IMR-90 (cell line): Measurements from ENCODE around the gene APOL2. TPM values are rescaled to one million over a fixed set of nuclear protein-coding genes. Genes with fewer than 3 reads are reported as not detected.

ENCODE experiments used
- ATAC-seq: fragments of 200-7000 bp; cut with Tn5 transposase; 2 replicates; pipeline ENCODE4 v1.9.1; 2020; ENCODE audit warnings: low read depth, mild to moderate bottlenecking, moderate library complexity
- BruUV-seq: library from RNA; stranded (reverse); fragments of 400-500 nt; replicated peaks from 2 replicates; lab custom pipeline; 2021; lab: Mats Ljungman, UMichigan
- CTCF ChIA-PET: fragments of 300-600 bp; formaldehyde crosslinking; extraction: SDS; loops from one replicate; lab custom pipeline; 2021; ENCODE audit warnings: antibody characterized with exemption; lab: Yijun Ruan, JAX
- POLR2A ChIA-PET: fragments of 300-600 bp; sonication (Branson Sonifier 250); formaldehyde crosslinking; loops from one replicate; lab custom pipeline; 2022; ENCODE audit warnings: antibody characterized with exemption; ENCODE audit not compliant: unreplicated experiment; lab: Charles Lee
- DNase-seq: peaks from one replicate; pipeline ENCODE4 v3.0.0; 2013
- H2AFZ ChIP-seq: replicated peaks from 2 replicates; pipeline ENCODE3; 2013; ENCODE audit warnings: low read length, mild to moderate bottlenecking; ENCODE audit not compliant: poor library complexity
- H2AK5ac ChIP-seq: 2 replicates; pipeline ENCODE4 v1.6.1; 2013; ENCODE audit warnings: low read depth, low read length, inconsistent platforms
- H2AK9ac ChIP-seq: replicated peaks from 2 replicates; pipeline ENCODE3; 2013; ENCODE audit warnings: mild to moderate bottlenecking, low read depth, low read length, moderate library complexity; ENCODE audit not compliant: poor library complexity
- H2BK120ac ChIP-seq: 2 replicates; pipeline ENCODE4 v1.6.1; 2013; ENCODE audit warnings: low read depth, low read length, inconsistent platforms
- H2BK15ac ChIP-seq: 3 replicates; pipeline ENCODE4 v1.6.1; 2013; ENCODE audit warnings: low read depth, low read length, inconsistent platforms
- H2BK20ac ChIP-seq: 2 replicates; pipeline ENCODE4 v1.6.1; 2013; ENCODE audit warnings: low read depth, mild to moderate bottlenecking, inconsistent platforms, low read length, moderate library complexity
- H2BK5ac ChIP-seq: 2 replicates; pipeline ENCODE4 v1.6.1; 2013; ENCODE audit warnings: mild to moderate bottlenecking, low read depth, low read length, inconsistent platforms; ENCODE audit not compliant: poor library complexity, severe bottlenecking
- H3K14ac ChIP-seq: replicated peaks from 2 replicates; pipeline ENCODE4 v1.6.1; 2013; ENCODE audit warnings: low read depth, low read length, inconsistent platforms
- H3K18ac ChIP-seq: 2 replicates; pipeline ENCODE4 v1.6.1; 2013; ENCODE audit warnings: low read depth, low read length, control low read depth
- H3K23ac ChIP-seq: 2 replicates; pipeline ENCODE4 v1.6.1; 2013; ENCODE audit warnings: low read depth, low read length, inconsistent platforms
- H3K27ac ChIP-seq: 2 replicates; pipeline ENCODE4 v1.5.1; 2013; ENCODE audit warnings: mild to moderate bottlenecking, control low read depth, low read length; ENCODE audit not compliant: insufficient read depth
- H3K27me3 ChIP-seq: 2 replicates; pipeline ENCODE4 v1.6.1; 2013; ENCODE audit warnings: low read length; ENCODE audit not compliant: control insufficient read depth, insufficient read depth
- H3K36me3 ChIP-seq: 2 replicates; pipeline ENCODE4 v1.6.1; 2013; ENCODE audit warnings: low read length, mixed read lengths; ENCODE audit not compliant: control insufficient read depth, insufficient read depth
- H3K4ac ChIP-seq: 2 replicates; pipeline ENCODE4 v1.6.1; 2013; ENCODE audit warnings: low read depth, low read length, inconsistent platforms
- H3K4me1 ChIP-seq: 2 replicates; pipeline ENCODE4 v1.6.1; 2013; ENCODE audit warnings: low read length, mixed read lengths; ENCODE audit not compliant: control insufficient read depth, insufficient read depth
- H3K4me2 ChIP-seq: 2 replicates; pipeline ENCODE4 v1.6.1; 2013; ENCODE audit warnings: low read depth, mild to moderate bottlenecking, control low read depth, low read length, moderate library complexity
- H3K4me3 ChIP-seq: 2 replicates; pipeline ENCODE4 v1.5.1; 2013; ENCODE audit warnings: low read depth, mild to moderate bottlenecking, control low read depth, low read length, moderate library complexity; ENCODE audit not compliant: insufficient read depth
- H3K56ac ChIP-seq: 2 replicates; pipeline ENCODE4 v1.6.1; 2013; ENCODE audit warnings: low read length, inconsistent platforms; ENCODE audit not compliant: insufficient read depth; ENCODE audit errors: extremely low read depth
- H3K79me1 ChIP-seq, 2 experiments: 2 replicates each; pipeline ENCODE4 v1.6.1; 2013; ENCODE audit warnings: low read length in 2 of 2, inconsistent platforms in 1 of 2, low read depth in 1 of 2
- H3K9ac ChIP-seq: 2 replicates; pipeline ENCODE4 v1.6.1; 2013; ENCODE audit warnings: low read depth, low read length, control low read depth
- H3K9me1 ChIP-seq: 2 replicates; pipeline ENCODE4 v1.6.1; 2013; ENCODE audit warnings: low read length, inconsistent platforms; ENCODE audit not compliant: insufficient read depth
- H3K9me3 ChIP-seq: 2 replicates; pipeline ENCODE4 v1.6.1; 2013; ENCODE audit warnings: low read length; ENCODE audit not compliant: control insufficient read depth, insufficient read depth
- H4K20me1 ChIP-seq: 2 replicates; pipeline ENCODE4 v1.6.1; 2013; ENCODE audit warnings: low read length, inconsistent platforms; ENCODE audit not compliant: insufficient read depth
- H4K5ac ChIP-seq: 2 replicates; pipeline ENCODE4 v1.6.1; 2013; ENCODE audit warnings: mild to moderate bottlenecking, low read depth, low read length, control low read depth
- H4K8ac ChIP-seq, 2 experiments: 2 replicates each; pipeline ENCODE4 v1.6.1; 2013; ENCODE audit warnings: low read depth in 2 of 2, low read length in 2 of 2, control low read depth in 1 of 2, inconsistent platforms in 1 of 2
- H4K91ac ChIP-seq: 2 replicates; pipeline ENCODE4 v1.6.1; 2013; ENCODE audit warnings: low read depth, low read length, inconsistent platforms; ENCODE audit not compliant: insufficient read depth
- BHLHE40 ChIP-seq: fragments of 150-350 bp; IDR thresholded peaks from 2 replicates; pipeline ENCODE4 v1.6.1; 2016; ENCODE audit warnings: mild to moderate bottlenecking, low read depth, low read length
- MAFK ChIP-seq: IDR thresholded peaks from 2 replicates; pipeline ENCODE4 v1.6.1; 2012; ENCODE audit warnings: low read depth, low read length, improper control_type of control experiment
- NFE2L2 ChIP-seq: fragments of 150-350 bp; IDR thresholded peaks from 2 replicates; pipeline ENCODE4 v1.6.1; 2016; ENCODE audit warnings: low read depth, mild to moderate bottlenecking, low read length
- RAD21 ChIP-seq: IDR thresholded peaks from 2 replicates; pipeline ENCODE4 v1.6.1; 2012; ENCODE audit warnings: low read length, improper control_type of control experiment
- RCOR1 ChIP-seq: IDR thresholded peaks from 2 replicates; pipeline ENCODE4 v1.6.1; 2012; ENCODE audit warnings: mild to moderate bottlenecking, low read length, improper control_type of control experiment; ENCODE audit not compliant: insufficient replicate concordance
- RFX5 ChIP-seq: IDR thresholded peaks from 2 replicates; pipeline ENCODE4 v1.8.0; 2012; ENCODE audit warnings: low read depth, mild to moderate bottlenecking, low read length, moderate library complexity
- WGBS, 2 experiments: methylation state at CpG; one replicate each; pipeline versions ENCODE4 v1.1.5 to v1.1.7; 2013; ENCODE audit warnings: missing lambda C conversion rate in 2 of 2; ENCODE audit not compliant: insufficient read length in 1 of 2; ENCODE audit errors: extremely low coverage in 2 of 2; 5-methylcytosine and 5-hydroxymethylcytosine counted together
- dilution Hi-C: fragments of 300-500 bp; cut with HindIII; formaldehyde crosslinking; loops from one replicate; pipeline ENCODE4 v1.14.3; 2018; ENCODE audit warnings: low sequenced_read_pairs; ENCODE audit not compliant: unreplicated experiment
- in situ Hi-C: fragments of 300-500 bp; cut with MboI; formaldehyde crosslinking; loops from 3 replicates; pipeline ENCODE4 v1.14.3; 2019; ENCODE audit warnings: low sequenced_read_pairs, inconsistent platforms, mixed read lengths
- intact Hi-C: fragments of 100-400 bp; cut with micrococcal nuclease; formaldehyde crosslinking; loops from 2 replicates; pipeline ENCODE4 v1.10.0; 2022
- polyA plus RNA-seq, 3 experiments: library from polyadenylated mRNA; depleted of rRNA; stranded (reverse); fragments of >200 nt; gene quantifications; 2 replicates each; pipeline ENCODE4 v1.2.3, GENCODE V29; 2012; ENCODE audit warnings: low replicate concordance in 1 of 3
- total RNA-seq: library from RNA; depleted of rRNA; stranded (reverse); fragments of >200 nt; gene quantifications from 2 replicates; pipeline ENCODE4 v1.2.3, GENCODE V29; 2012
- TF ChIP-seq, protein P1 (sequence below): conservative IDR thresholded peaks from 2 replicates; pipeline ENCODE4 v1.5.1; 2012; ENCODE audit warnings: mild to moderate bottlenecking, low read depth, low read length, improper control_type of control experiment
- TF ChIP-seq, protein P2 (sequence below): fragments of 150-350 bp; IDR thresholded peaks from 2 replicates; pipeline ENCODE4 v1.6.1; 2016; ENCODE audit warnings: low read depth, mild to moderate bottlenecking, low read length, moderate library complexity, borderline replicate concordance
- TF ChIP-seq, protein P3 (sequence below): fragments of 150-350 bp; IDR thresholded peaks from 2 replicates; pipeline ENCODE4 v1.6.1; 2017; ENCODE audit warnings: mild to moderate bottlenecking, antibody characterized with exemption, low read length, low read depth

The APOL2 gene
- total and polyA plus RNA-seq, 2 of the 4 experiments (the other 2 are of a cell fraction), result 13.1 to 57.5 TPM

DNA sequence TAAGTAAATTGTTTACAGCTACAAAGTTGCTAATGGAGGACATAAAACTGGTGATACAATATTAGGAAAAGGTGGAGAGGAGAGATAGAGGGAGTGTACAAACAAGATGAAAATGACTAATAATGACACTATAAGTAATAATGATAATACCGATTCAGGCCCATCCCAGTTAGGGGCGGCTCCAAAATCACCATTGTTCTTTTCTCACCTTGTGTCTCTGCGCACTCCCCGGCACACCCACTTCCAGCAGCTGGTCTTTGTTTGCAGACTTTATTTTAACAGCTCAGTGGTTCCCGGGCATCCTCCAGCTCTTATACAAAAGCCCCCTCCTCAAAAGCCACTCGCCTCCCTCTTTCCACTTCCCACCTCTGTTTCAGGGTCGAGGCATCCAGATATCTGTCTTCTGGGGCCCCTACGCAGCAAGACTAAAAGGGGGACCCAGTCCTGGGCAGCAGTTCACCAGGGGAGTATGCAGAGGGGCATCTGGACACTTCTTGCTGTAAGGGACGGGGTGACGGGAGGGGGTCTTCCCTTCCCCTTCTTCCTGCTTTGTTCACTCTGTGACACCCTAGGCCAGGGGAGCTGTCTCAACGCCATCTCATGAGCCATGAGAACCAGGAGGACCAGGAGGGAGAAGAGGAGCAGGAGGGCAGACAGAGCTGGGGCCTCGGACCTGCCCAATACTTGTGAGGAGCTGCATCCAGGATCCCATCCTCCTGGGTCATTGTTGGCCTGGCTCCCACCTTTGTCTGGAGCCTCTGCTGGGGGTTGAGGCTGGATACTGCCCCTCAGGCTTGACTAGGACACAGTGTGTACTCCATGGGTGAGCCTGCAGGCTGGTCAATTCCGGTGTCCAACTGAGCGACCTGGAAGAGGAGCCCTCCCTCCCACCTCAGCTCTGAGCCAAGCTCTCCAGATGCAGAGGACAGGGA is 2.7 kb downstream of the APOL2 start:
- CTCF ChIA-PET, result no interaction called here
- Histone ChIP-seq H2AK9ac (peak overlapping the region; percentile 50), H2BK15ac (no peak overlapping the region), H2BK120ac (no peak overlapping the region), H3K4me2 (no peak overlapping the region), H3K9me3 (no peaks in the 10 kb centered on the region), H3K23ac (peak overlapping the region; percentile 4; the same call in 1 of the 2 replicates), H3K27ac (no peak overlapping the region), H3K4me3 (no peak overlapping the region), H2AFZ (no peak overlapping the region), H3K9me1 (peaks cover 17% of the 10 kb centered on the region), H3K18ac (no peak overlapping the region), H3K4me1 (peaks cover 19% of the 10 kb centered on the region), H3K36me3 (peaks cover 16% of the 10 kb centered on the region), H2AK5ac (0 out of 2 replicates have a peak overlapping the region, but pooled peaks have one; percentile 18), H2BK5ac (no peak overlapping the region), H4K8ac (no peak overlapping the region), H4K5ac (no peak overlapping the region), H3K9ac (no peak overlapping the region), H3K4ac (no peak overlapping the region), H3K27me3 (no peaks in the 10 kb centered on the region), H3K14ac (no peak overlapping the region), H2BK20ac (no peak overlapping the region), H4K20me1 (peaks cover 9% of the 10 kb centered on the region; the same call in 1 of the 2 replicates), H3K56ac (no peak overlapping the region), H4K91ac (no peak overlapping the region; the same call in 1 of the 2 replicates), H3K79me1 (peaks cover 4 to 49% of the 10 kb centered on the region in 2 experiments)
- dilution Hi-C loops (no loop called here), intact Hi-C loops (loop anchor here (5.0 kb wide), 1 partner anchor 41 kb away; no protein-coding TSS in a partner anchor), in situ Hi-C loops (no loop called here)
- POLR2A ChIA-PET, result no interaction called here
- ATAC-seq, result no peak
- TF ChIP-seq RAD21, result no peak
- TF ChIP-seq, protein P1, sequence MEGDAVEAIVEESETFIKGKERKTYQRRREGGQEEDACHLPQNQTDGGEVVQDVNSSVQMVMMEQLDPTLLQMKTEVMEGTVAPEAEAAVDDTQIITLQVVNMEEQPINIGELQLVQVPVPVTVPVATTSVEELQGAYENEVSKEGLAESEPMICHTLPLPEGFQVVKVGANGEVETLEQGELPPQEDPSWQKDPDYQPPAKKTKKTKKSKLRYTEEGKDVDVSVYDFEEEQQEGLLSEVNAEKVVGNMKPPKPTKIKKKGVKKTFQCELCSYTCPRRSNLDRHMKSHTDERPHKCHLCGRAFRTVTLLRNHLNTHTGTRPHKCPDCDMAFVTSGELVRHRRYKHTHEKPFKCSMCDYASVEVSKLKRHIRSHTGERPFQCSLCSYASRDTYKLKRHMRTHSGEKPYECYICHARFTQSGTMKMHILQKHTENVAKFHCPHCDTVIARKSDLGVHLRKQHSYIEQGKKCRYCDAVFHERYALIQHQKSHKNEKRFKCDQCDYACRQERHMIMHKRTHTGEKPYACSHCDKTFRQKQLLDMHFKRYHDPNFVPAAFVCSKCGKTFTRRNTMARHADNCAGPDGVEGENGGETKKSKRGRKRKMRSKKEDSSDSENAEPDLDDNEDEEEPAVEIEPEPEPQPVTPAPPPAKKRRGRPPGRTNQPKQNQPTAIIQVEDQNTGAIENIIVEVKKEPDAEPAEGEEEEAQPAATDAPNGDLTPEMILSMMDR, result no peak
- TF ChIP-seq, protein P2, sequence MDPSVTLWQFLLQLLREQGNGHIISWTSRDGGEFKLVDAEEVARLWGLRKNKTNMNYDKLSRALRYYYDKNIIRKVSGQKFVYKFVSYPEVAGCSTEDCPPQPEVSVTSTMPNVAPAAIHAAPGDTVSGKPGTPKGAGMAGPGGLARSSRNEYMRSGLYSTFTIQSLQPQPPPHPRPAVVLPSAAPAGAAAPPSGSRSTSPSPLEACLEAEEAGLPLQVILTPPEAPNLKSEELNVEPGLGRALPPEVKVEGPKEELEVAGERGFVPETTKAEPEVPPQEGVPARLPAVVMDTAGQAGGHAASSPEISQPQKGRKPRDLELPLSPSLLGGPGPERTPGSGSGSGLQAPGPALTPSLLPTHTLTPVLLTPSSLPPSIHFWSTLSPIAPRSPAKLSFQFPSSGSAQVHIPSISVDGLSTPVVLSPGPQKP, result no peak
- no peak for TF ChIP-seq MAFK
- no peak for TF ChIP-seq RFX5
- no peak for TF ChIP-seq RCOR1
- TF ChIP-seq, protein P3, sequence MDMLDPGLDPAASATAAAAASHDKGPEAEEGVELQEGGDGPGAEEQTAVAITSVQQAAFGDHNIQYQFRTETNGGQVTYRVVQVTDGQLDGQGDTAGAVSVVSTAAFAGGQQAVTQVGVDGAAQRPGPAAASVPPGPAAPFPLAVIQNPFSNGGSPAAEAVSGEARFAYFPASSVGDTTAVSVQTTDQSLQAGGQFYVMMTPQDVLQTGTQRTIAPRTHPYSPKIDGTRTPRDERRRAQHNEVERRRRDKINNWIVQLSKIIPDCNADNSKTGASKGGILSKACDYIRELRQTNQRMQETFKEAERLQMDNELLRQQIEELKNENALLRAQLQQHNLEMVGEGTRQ, result no peak
- no peak for TF ChIP-seq NFE2L2
- no peak for TF ChIP-seq BHLHE40
- DNase-seq, result no peak
- no TSS peak for BruUV-seq
- 93% methylated on average over 3 of the region's 14 CpGs; no CpG with 5 or more reads in 1 of the 2 experiments for WGBS, 2 experiments
